Renal pelvis (tissue), 4 donors: Measurements from ENCODE around the gene DDAH1. TPM values are rescaled to one million over a fixed set of nuclear protein-coding genes. Genes with fewer than 3 reads are reported as not detected.
"Not testable (repeated sequence)": the region's sequence is repeated elsewhere in the genome, so short reads cannot be mapped to it uniquely, and the experiment has no call there.

Source experiments
- DNase-seq: peaks from one replicate; pipeline ENCODE4 v3.0.0-alpha.2; 2013
- polyA plus RNA-seq, 3 donors: library from polyadenylated mRNA; unstranded; fragments of 120-200 nt; gene quantifications; one replicate each; pipeline ENCODE4 v1.2.1, GENCODE V29; 2013; ENCODE audit not compliant: insufficient read length in 3 of 3

The DDAH1 gene
- polyA plus RNA-seq, 3 donors: 107 to 120 (median 116) TPM

- DNase-seq: no peak
These were observed 103.2 kb downstream of the DDAH1 start for GRCh38 chr1:85361606-85362296.

- DNase-seq: no peak
These were observed 104.0 kb downstream of the DDAH1 start for GRCh38 chr1:85360730-85361493.

- no peak for DNase-seq
These were observed 104.9 kb downstream of the DDAH1 start for GRCh38 chr1:85359874-85360721.

GRCh38 chr1:85358702-85359438, 106.1 kb downstream of the DDAH1 start:
- no peak for DNase-seq

- no peak for DNase-seq
These were observed 107.1 kb downstream of the DDAH1 start for GRCh38 chr1:85357817-85358216.

GRCh38 chr1:85356130-85356529, 108.8 kb downstream of the DDAH1 start:
- DNase-seq: no peak

GRCh38 chr1:85352055-85352454, 112.9 kb downstream of the DDAH1 start:
- no peak for DNase-seq

GRCh38 chr1:85351202-85351828, 113.6 kb downstream of the DDAH1 start:
- no peak for DNase-seq

GRCh38 chr1:85349224-85349623, 115.7 kb downstream of the DDAH1 start:
- no peak for DNase-seq

GRCh38 chr1:85347908-85348307, 117.1 kb downstream of the DDAH1 start:
- DNase-seq: no peak

- not testable (repeated sequence) for DNase-seq
These were observed 117.7 kb downstream of the DDAH1 start for GRCh38 chr1:85347275-85347674.

GRCh38 chr1:85344256-85344694, 120.7 kb downstream of the DDAH1 start:
- no peak for DNase-seq

- DNase-seq: peak; percentile 42
These were observed 121.2 kb downstream of the DDAH1 start for GRCh38 chr1:85343612-85344255.

GRCh38 chr1:85343213-85343611, 121.7 kb downstream of the DDAH1 start:
- no peak for DNase-seq

GRCh38 chr1:85342207-85342606, 122.8 kb downstream of the DDAH1 start:
- no peak for DNase-seq

GRCh38 chr1:85340427-85340826, 124.5 kb downstream of the DDAH1 start:
- no peak for DNase-seq

- DNase-seq: no peak
These were observed 125.1 kb downstream of the DDAH1 start for GRCh38 chr1:85339656-85340399.

GRCh38 chr1:85339089-85339488, 125.9 kb downstream of the DDAH1 start:
- DNase-seq: no peak

GRCh38 chr1:85334962-85335361, 130.0 kb downstream of the DDAH1 start:
- DNase-seq: no peak

GRCh38 chr1:85333186-85333585, 131.8 kb downstream of the DDAH1 start:
- DNase-seq: no peak
